ENCODE results near the gene GORAB.
A peak's percentile ranks its signal among the peaks of the same experiment; 100 is the strongest.

Gene GORAB, protein sequence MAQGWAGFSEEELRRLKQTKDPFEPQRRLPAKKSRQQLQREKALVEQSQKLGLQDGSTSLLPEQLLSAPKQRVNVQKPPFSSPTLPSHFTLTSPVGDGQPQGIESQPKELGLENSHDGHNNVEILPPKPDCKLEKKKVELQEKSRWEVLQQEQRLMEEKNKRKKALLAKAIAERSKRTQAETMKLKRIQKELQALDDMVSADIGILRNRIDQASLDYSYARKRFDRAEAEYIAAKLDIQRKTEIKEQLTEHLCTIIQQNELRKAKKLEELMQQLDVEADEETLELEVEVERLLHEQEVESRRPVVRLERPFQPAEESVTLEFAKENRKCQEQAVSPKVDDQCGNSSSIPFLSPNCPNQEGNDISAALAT

GRCh38 chr1:170531758-170532657, at the start of gene GORAB:
Gene GORAB (plus strand): TSS chr1:170532166. CDS start chr1:170532224, 58 bp downstream.
- DNase-seq: peak; percentile 83

GRCh38 chr1:170483051-170483450, 48.9 kb upstream of the GORAB start:
- DNase-seq: no peak

DNA sequence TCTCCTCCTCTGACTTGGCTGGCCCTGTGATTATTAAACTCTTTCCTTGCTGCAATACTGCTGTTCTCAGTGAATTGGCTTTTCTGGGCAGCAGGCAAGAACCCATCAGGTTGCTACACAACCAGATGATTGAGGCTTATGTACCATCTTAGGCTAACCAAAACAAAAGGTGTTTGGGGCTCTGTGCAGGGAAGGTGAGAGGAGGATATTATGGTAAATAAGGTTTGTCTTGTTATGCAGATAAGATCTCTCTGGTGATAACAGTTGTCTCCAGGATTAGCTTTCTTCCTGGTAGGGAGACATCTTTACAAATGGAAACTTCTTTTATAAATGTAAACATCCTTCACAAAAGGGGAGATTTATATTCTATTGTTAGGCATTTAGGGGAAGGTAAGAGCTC, 44.5 kb upstream of the GORAB start:
- DNase-seq: no peak

GRCh38 chr1:170491291-170491690, 40.7 kb upstream of the GORAB start:
- no peak for DNase-seq

GRCh38 chr1:170494369-170494768, 37.6 kb upstream of the GORAB start:
- peak; percentile 2 for DNase-seq

GRCh38 chr1:170495006-170495405, 37.0 kb upstream of the GORAB start:
- DNase-seq: no peak

GRCh38 chr1:170498876-170499275, 33.1 kb upstream of the GORAB start:
- DNase-seq: no peak

GRCh38 chr1:170503665-170504064, 28.3 kb upstream of the GORAB start:
- DNase-seq: no peak

DNA sequence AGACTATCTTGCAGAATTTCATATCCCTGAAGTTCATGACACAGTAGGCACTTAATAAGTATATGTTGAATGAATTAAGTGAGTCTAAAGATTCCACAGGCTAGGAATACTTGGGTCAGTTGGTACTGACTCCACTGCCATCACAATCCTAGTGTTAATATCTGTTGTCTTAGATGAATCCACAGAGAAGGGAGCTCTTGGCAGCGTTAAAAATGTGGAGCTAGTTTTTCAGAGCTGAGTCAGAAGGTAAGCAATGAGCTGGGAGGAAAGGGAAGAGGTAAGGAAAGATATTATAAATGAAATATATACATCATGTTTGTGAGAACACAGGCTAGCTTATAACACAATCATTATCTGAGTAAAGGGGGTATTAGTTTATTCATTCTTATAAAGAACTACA, 21.8 kb upstream of the GORAB start:
- no peak for DNase-seq

- no peak for DNase-seq
Measured at GRCh38 chr1:170511038-170511437, 20.9 kb upstream of the GORAB start.

GRCh38 chr1:170513138-170513537, 18.8 kb upstream of the GORAB start:
- DNase-seq: no peak

DNA sequence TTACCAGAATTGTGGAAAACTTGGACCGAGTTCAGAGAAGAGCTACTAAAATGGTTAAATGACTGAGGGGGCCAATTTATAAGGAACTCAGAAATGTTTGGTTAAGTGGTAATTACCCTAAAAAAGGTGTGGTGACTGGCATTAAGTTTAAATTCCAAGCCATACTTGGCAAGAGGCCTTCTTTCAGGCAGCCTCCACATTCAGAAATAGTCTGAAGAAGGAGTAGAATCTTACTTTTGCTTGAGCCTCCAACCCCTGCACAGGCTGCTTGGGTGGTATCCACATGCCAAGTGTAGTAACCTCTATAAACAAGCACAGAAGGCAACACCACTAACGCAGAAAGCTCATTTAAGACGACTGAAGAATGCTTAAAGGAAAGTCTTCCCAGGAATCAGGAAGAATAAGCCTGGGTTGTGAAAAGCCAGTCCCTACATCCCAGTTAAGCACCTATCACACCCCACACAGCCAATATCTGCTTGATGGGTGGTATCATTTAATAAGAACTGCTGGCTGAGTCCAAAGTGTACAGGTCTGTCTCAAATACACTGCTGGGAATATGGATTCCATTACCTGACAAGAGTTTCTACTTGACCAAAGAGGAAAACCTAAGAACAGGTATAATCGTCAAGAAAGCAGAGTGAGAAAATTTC, 13.7 kb upstream of the GORAB start:
- DNase-seq: no peak

DNA sequence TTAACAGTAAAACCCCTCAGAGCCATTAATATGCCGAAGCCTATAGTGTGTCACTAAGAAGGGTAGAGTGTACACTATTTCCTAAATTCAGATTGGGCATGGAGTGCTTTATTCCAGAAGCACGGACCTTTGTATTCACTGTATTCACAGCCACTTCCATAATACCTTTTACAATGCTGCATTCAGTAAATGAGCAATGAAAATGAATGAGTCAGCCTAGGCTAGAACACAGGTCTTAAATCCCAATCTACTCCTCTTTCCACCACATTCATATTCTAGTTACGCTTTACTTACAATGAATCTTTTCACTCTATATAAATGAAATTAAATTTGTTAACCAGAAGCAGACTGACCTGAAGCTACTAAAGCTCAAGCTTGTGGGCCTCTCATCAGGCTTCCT, 13.0 kb upstream of the GORAB start:
- DNase-seq: no peak

DNA sequence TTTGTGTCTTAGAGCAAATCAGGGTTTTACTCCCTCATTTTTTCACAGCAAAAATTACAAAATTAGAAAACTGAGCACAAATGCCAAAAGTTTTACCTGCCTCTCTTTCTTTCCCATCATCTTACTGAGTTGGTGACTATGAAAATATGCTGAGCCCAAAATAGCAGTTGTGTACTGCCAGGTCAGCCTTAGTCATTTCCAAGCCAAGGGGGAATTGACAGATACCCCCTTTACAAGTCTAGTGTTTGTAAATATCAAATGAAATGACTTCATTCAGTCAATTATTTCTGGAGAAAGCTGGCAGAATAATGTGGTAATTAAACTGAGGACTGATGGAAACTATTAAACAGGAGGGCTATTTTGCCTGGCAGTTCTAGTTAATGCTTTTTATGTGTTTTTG, 11.4 kb upstream of the GORAB start:
- DNase-seq: no peak

- DNase-seq: no peak
Measured at GRCh38 chr1:170521818-170522217, 10.1 kb upstream of the GORAB start.

DNA sequence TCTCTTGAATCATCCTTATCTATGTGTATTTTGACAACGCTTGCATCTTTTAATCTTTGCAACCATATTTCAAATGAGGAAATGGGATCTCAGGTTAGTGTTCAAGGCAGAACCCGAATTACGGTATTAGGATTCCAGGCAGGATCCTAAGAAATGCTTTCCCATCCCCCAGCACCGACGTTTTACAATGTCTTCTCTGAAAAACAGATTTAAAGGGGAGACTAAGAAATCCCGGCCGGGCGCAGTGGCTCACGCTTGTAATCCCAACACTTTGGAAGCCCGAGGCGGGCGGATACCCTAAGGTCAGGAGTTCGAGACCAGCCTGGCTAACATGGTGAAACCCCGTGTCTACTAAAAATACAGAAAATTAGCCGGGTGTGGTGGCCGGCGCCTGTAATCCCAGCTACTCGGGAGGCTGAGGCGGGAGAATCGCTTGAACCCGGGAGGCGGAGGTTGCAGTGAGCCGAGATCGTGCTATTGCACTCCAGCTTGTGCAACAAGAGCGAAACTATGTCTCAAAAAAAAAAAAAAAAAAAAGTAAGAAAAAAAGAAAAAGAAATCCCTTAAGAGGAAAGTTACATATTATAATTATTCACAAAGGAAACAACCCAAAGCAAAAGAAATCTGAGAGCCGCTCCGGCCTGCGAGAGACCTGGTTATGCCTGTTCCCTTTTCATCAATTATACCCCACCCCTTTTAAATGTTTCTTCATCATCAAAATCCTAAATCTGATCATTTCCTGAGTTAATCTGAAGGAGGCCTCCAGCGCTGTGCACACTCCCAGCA, 801 bp upstream of the GORAB start:
- DNase-seq: no peak

- DNase-seq: peak; percentile 60
Measured at GRCh38 chr1:170533298-170533697, 1.3 kb downstream of the GORAB start.

DNA sequence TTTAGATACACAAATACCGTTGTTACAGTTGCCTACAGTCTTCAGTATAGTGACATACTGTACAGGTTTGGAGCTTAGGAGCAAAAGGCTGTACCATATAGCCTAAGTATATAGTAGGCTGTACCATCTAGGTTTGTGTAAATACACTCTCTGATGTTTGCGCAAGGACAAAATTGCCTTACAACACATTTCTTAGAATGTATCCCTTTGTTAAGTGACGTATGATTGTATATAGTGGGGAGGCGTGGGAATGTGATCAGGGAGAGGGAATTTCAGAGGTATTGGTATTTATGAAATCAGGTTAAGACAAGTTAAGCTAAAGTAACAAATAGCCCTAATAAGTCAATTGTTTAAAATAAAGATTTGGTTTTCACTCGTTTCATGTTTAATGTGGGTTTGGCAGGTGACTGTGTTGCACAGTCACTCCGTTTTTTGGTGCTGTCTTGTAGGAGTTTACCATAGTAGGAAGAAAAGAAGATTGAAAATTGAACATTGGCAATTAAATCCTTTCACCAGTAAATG, 2.7 kb downstream of the GORAB start:
- DNase-seq: no peak

GRCh38 chr1:170535418-170535817, 3.5 kb downstream of the GORAB start:
- DNase-seq: no peak

GRCh38 chr1:170536924-170537551, 5.1 kb downstream of the GORAB start:
- no peak for DNase-seq

GRCh38 chr1:170537798-170538503, 6.0 kb downstream of the GORAB start:
- no peak for DNase-seq
